Measurements from ENCODE around the gene CERS3.

DNA sequence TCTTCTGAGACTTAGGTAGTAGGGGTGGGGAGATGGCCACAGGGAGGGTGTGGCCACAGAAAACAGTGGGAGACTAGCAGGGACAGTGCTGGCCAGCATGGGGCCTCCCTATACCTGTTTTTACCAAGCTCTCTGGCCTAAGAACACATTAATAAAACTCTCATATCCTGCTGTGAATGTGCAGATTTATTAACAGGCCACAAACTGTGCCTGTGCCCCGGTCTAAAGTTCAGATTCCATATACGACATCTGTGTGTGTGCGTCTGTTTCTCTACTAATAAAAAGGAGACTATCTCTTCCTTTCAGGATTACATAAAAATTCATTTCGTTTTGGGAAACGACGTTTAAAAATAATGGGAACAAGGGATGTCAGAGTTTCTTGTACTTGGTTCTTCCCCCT lies 94.2 kb downstream of the CERS3 start:
- TF ChIP-seq, protein P1, sequence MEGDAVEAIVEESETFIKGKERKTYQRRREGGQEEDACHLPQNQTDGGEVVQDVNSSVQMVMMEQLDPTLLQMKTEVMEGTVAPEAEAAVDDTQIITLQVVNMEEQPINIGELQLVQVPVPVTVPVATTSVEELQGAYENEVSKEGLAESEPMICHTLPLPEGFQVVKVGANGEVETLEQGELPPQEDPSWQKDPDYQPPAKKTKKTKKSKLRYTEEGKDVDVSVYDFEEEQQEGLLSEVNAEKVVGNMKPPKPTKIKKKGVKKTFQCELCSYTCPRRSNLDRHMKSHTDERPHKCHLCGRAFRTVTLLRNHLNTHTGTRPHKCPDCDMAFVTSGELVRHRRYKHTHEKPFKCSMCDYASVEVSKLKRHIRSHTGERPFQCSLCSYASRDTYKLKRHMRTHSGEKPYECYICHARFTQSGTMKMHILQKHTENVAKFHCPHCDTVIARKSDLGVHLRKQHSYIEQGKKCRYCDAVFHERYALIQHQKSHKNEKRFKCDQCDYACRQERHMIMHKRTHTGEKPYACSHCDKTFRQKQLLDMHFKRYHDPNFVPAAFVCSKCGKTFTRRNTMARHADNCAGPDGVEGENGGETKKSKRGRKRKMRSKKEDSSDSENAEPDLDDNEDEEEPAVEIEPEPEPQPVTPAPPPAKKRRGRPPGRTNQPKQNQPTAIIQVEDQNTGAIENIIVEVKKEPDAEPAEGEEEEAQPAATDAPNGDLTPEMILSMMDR (IDR thresholded peaks at IDR 0.05) = no peak
- TF ChIP-seq POLR2A (IDR thresholded peaks at IDR 0.05) = no peak
